ENCODE results near the gene DNM2. TPM values are rescaled to one million over a fixed set of nuclear protein-coding genes. Genes with fewer than 3 reads are reported as not detected.
A peak's percentile ranks its signal among the peaks of the same experiment; 100 is the strongest.

DNM2 gene
- total RNA-seq, 1 donor from 2014 or later: 156 TPM

DNA sequence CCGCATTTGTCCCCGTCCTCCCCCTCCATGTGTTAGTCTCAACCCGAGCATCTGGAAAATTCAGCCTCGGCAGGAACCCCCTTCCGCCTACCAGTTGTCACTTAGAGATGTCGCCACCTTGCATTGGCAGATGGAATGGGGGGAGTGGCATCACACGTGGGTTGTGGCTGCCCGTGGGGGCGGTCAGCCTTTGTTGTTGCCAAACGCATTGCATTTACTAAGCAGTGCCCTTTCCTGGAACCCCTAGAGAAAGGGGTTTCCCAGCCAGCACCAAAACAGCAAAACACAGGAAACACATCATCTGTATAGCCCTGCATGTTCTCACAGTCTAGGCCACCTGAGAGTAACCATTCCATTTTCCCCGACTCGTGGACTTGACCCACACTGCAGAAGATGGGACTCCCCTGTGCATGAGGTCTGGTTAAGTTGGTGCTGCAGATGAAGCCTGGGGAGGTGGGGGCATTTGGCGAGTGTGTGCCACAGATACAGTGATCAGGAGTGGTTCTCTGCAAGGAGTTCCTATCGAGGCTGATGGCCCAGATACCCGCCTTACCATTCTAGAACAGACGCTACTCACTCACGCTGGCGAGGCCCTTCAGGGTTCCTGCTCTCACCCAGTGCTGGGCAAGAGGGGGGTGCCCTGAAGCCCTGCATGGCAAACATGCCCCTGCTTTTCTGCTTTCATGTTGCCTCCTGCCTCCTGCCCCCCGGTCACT, 79.8 kb downstream of the DNM2 start:
- TF ChIP-seq, protein P1, sequence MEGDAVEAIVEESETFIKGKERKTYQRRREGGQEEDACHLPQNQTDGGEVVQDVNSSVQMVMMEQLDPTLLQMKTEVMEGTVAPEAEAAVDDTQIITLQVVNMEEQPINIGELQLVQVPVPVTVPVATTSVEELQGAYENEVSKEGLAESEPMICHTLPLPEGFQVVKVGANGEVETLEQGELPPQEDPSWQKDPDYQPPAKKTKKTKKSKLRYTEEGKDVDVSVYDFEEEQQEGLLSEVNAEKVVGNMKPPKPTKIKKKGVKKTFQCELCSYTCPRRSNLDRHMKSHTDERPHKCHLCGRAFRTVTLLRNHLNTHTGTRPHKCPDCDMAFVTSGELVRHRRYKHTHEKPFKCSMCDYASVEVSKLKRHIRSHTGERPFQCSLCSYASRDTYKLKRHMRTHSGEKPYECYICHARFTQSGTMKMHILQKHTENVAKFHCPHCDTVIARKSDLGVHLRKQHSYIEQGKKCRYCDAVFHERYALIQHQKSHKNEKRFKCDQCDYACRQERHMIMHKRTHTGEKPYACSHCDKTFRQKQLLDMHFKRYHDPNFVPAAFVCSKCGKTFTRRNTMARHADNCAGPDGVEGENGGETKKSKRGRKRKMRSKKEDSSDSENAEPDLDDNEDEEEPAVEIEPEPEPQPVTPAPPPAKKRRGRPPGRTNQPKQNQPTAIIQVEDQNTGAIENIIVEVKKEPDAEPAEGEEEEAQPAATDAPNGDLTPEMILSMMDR (IDR thresholded peaks at IDR 0.05; ENCODE audit: borderline replicate concordance): no peak
- H3K27me3 ChIP-seq (ENCODE audit: low read depth): no peaks in the 10 kb centered on the region
- H3K4me1 ChIP-seq: peaks cover 23% of the 10 kb centered on the region
- H3K9me3 ChIP-seq (replicated peaks): no peaks in the 10 kb centered on the region
- intact Hi-C loops (cut with micrococcal nuclease): no loop called here
- H3K36me3 ChIP-seq: peaks cover 98% of the 10 kb centered on the region
- DNase-seq: no peak
- no peak overlapping the region for H3K27ac ChIP-seq (replicated peaks)
- H3K4me3 ChIP-seq: no peak overlapping the region

- Histone ChIP-seq H3K9me3 (replicated peaks) (no peaks in the 10 kb centered on the region), H3K27me3 (ENCODE audit: low read depth) (no peaks in the 10 kb centered on the region), H3K36me3 (peaks cover 98% of the 10 kb centered on the region), H3K4me3 (no peak overlapping the region), H3K4me1 (peaks cover 23% of the 10 kb centered on the region), H3K27ac (replicated peaks) (peak overlapping the region; percentile 60)
- TF ChIP-seq, protein P1 (IDR thresholded peaks at IDR 0.05; ENCODE audit: borderline replicate concordance): no peak
- intact Hi-C loops (cut with micrococcal nuclease): no loop called here
- peak; percentile 54 for DNase-seq
Observed at GRCh38 chr19:10800488-10800887, 82.6 kb downstream of the DNM2 start.

DNA sequence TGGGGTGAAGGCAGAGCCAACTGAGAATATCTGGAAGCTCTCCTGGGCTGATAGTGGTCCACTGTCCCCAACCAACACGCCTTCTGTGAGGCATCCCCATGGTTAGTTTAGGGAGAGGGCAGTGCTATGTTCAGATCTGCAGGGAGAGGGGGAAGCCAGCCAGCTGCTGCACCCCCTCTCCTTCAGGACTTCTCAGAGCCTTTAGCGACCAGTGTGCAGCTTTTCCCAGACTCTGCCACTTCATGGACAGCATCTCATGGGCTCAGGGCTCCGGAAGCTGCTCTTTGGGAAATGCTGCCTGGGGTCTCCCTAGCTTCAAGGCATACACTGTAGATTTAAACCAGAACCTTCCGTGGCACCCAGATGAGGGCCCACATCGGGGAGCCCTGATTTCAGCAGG, 84.6 kb downstream of the DNM2 start:
- H3K36me3 ChIP-seq: peaks cover 98% of the 10 kb centered on the region

GRCh38 chr19:10803252-10803651, 85.4 kb downstream of the DNM2 start:
- Histone ChIP-seq H3K36me3 (peaks cover 97% of the 10 kb centered on the region), H3K27ac (replicated peaks) (no peak overlapping the region), H3K9me3 (replicated peaks) (no peaks in the 10 kb centered on the region), H3K4me3 (no peak overlapping the region), H3K4me1 (peaks cover 23% of the 10 kb centered on the region), H3K27me3 (ENCODE audit: low read depth) (no peaks in the 10 kb centered on the region)
- intact Hi-C loops (cut with micrococcal nuclease): no loop called here
- TF ChIP-seq, protein P1 (IDR thresholded peaks at IDR 0.05; ENCODE audit: borderline replicate concordance): no peak
- DNase-seq: no peak

More for the DNA sequence above, 84.6 kb downstream of the DNM2 start:
- DNase-seq: no peak
- H3K9me3 ChIP-seq (replicated peaks): no peaks in the 10 kb centered on the region
- no peak overlapping the region for H3K4me3 ChIP-seq
- no peaks in the 10 kb centered on the region for H3K27me3 ChIP-seq (ENCODE audit: low read depth)
- H3K27ac ChIP-seq (replicated peaks): no peak overlapping the region
- TF ChIP-seq, protein P1 (IDR thresholded peaks at IDR 0.05; ENCODE audit: borderline replicate concordance): no peak
- intact Hi-C loops (cut with micrococcal nuclease): no loop called here
- peaks cover 23% of the 10 kb centered on the region for H3K4me1 ChIP-seq

DNA sequence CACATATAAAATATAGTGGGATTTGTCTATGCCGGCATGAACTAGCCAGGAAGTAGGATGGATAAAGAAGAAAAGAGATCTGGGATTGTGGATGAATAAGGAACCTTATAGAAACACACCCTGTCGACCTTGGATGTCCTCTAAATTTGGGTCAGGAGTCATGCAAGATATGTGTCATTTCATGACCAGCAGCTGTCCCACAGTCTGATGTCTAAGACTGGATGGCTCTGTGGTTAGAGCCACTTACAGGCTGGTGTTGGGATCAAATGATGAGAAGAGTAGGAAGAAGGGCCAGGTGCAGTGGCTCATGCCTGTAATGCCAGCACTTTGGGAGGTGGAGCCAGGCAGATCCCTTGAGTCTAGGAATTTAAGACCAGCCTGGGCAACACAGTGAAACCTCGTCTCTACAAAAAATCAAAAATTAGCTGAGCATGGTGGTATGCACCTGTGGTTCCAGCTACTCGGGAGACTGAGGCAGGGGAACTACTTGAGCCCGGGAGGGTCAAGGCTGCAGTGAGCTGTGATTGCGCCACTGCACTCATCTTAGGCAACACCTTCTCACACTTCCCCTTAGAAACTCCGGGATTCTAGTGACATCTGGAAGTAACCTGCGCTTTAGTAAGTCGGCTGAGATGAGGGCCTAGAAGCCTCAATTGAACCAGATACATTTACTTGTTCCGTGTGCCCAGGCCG, 87.3 kb downstream of the DNM2 start:
- no peak for DNase-seq
- peaks cover 10% of the 10 kb centered on the region for H3K4me1 ChIP-seq
- H3K36me3 ChIP-seq: peaks cover 98% of the 10 kb centered on the region
- H3K27ac ChIP-seq (replicated peaks): no peak overlapping the region
- H3K4me3 ChIP-seq: no peak overlapping the region
- no peaks in the 10 kb centered on the region for H3K9me3 ChIP-seq (replicated peaks)
- intact Hi-C loops (cut with micrococcal nuclease): no loop called here
- TF ChIP-seq, protein P1 (IDR thresholded peaks at IDR 0.05; ENCODE audit: borderline replicate concordance): no peak
- H3K27me3 ChIP-seq (ENCODE audit: low read depth): no peaks in the 10 kb centered on the region

Data from left ventricle myocardium inferior (tissue), 1 donor.